GM21737 (cell line): ENCODE measurements around the gene CDK4.
"Not testable (repeated sequence)": the region's sequence is repeated elsewhere in the genome, so short reads cannot be mapped to it uniquely, and the experiment has no call there.

Experiments
- ATAC-seq: cut with Tn5 transposase; IDR thresholded peaks from one replicate; pipeline ENCODE4 v1.9.1; 2021; ENCODE audit warnings: mild to moderate bottlenecking, moderate library complexity; ENCODE audit not compliant: unreplicated experiment

The CDK4 gene

GRCh38 chr12:57715036-57715748 is 36.9 kb downstream of the CDK4 start:
- not testable (repeated sequence) for ATAC-seq

- ATAC-seq, result no peak
These were observed 38.9 kb downstream of the CDK4 start for GRCh38 chr12:57713209-57713608.

- ATAC-seq, result no peak
These were observed 39.4 kb downstream of the CDK4 start for GRCh38 chr12:57712701-57713100.

- ATAC-seq, result no peak
These were observed 43.8 kb downstream of the CDK4 start for GRCh38 chr12:57708296-57708695.

GRCh38 chr12:57707250-57707649 is 44.9 kb downstream of the CDK4 start:
- ATAC-seq, result no peak

- no peak for ATAC-seq
These were observed 51.8 kb downstream of the CDK4 start for GRCh38 chr12:57700317-57700716.

GRCh38 chr12:57698414-57698813 is 53.7 kb downstream of the CDK4 start:
- no peak for ATAC-seq
